ENCODE results near the gene CMTM5.

CMTM5 gene

DNA sequence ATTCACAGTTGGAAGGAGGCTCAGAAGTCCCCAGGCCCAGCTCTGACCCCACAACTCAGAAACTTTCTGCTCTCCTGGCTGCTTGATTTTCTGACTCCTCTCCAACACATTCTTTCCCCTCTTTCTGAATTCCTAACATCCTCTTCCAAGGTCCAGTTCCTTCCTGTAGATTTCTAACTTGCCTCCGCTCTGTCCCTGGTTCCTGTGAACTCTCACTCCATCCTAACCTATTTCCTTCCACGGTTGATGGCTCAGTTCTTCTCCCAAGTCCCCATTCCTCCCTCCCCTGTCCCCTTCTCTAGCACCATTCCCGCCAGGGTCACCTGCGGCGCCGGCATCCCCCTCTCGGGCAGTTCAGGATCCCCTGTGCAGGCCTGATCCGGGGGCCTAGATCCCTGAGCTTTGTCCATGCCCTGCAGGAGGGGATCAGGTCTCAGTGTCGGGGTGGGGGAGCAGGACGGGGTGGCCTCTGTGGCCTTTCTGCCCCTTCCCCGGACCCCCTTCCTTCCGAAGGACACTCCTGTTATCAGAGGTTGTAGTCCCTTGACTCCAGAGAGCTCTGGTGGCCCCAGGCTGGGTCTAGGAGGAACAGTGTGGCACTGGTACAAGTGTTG is 18.2 kb upstream of the CMTM5 start:
- no peak for DNase-seq

DNA sequence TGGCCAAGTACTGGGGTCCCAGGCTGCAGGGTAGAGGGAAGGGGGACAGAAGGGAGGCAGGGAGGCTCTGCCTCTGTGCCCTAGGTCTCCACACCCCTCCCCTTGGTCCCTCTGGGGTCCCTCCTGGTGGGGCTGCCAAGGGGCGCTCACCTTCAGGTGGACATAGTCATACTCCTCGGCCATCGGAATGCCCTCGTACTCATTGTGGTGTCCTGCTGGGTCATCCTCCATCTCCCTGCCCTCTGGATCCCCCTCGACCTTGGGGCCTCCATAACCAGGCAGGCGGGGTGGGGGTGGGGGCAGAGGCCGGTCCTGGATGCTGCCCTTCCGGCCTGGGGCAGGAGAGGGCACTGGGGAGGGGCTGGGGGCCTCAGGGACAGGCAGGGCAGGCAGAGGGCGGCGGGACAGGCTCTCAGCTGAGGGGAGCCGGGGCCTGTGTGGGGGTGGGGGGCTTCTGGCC is 17.6 kb upstream of the CMTM5 start:
- no peak for DNase-seq

DNA sequence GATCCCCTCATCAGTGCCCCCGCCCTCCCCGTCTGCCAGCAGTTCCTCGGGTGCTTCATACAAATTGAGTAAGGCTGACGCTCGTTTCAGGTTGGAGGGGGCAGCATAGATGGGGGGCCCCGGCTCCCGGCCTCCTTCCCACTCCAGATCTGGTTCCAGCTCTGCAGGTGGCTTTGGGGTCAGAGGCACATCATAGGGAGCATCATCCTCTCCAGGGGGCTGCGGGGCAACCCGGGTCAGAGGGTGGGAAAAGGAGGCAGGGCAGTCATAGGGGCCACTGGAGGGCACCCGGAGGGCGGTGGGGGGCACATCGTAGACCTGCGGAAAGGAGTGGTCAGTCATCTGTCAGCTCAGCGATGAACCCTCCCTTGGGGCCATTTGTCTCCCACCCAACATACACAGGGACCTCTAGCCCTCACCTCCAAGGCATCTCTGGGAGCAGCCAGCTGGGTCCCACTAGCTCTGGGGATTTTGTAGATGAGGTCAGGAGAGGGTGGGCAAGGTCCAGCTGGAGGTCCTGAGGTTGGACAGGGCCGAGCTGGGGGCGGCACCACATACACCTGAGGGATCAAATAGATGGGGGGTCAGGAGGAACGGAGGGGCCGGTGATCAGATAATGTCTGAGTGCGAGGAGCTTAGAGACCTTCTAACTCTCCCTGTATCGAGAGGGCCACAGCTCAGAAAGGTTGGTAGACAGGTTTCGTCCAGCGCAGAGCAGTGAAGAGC is 17.0 kb upstream of the CMTM5 start:
- DNase-seq, result no peak

DNA sequence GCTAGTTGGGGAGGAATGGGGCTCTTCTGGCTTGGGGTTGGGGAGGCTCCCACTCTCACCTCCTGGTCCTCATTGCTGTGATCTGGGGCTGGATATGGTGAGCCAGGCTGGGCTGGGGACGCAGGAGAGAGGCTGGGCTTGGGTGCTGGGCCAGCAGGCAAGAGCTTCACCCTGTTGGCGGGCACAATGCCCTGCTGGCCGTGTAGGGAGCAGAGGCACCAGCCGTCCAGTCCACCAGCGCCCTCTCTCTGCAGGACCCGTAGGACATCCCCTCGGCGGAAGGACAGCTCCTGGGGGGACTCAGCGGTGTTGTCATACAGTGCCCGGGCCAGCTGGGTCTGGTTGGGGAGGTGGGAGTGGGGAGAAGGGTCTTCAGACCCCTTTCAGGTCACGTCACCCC is 16.4 kb upstream of the CMTM5 start:
- DNase-seq, result no peak

DNA sequence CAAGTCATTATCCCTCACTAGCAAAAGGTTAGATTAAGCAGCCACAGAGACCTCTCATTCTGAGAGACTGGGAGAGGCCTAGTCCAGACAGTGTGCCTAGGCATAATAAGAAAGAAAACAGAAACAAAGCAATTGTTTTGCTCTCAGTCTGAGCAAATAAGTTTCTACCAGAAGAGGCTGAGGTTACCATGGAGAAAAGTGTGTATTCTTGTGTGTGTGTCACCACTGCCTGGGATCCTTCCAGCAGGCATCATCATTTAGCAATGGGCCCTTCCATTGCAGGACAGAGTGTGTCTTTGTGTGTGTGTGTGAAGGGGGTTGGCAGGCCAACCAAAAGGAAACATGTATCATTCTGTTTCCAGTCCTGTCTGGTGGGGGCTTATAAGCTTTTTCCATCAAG is 15.5 kb upstream of the CMTM5 start:
- no peak for DNase-seq

DNA sequence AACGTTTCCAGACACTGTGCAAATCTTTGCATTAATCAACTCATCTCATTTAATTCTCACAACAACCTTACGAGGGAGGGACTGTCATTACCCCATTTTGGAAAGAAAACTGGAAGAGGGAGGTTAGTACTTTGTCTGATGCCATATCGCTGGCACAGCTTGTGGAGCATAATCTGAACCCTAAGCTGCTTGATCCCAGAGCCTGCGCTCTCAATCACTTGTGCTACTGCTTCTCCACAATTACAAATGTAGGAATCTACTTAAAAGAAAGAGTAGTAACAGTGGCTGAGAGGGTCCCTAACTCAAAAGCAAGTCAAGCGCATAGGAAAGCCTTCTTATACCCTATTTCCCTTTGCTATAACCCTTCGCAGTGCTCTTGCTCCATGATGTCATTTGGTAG is 15.1 kb upstream of the CMTM5 start:
- no peak for DNase-seq

DNA sequence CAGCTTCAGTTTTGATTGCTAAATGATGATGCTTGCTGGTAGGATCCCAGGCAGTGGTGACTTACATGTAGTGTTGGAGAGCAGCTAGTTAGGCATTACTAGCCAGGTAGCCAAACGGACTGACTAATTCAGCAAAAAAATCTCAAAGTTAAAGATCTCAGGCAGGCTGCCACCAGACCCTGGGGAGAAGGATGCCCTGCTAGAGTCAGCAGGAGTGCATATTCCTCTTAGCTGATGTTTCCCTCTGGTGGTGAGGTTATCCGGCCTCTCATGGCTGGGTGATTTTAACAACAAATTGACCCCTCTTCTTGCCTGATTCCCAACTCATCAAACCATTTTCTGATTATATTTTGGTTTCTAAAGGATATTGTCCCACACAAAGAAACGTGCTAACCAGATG is 14.6 kb upstream of the CMTM5 start:
- no peak for DNase-seq

DNA sequence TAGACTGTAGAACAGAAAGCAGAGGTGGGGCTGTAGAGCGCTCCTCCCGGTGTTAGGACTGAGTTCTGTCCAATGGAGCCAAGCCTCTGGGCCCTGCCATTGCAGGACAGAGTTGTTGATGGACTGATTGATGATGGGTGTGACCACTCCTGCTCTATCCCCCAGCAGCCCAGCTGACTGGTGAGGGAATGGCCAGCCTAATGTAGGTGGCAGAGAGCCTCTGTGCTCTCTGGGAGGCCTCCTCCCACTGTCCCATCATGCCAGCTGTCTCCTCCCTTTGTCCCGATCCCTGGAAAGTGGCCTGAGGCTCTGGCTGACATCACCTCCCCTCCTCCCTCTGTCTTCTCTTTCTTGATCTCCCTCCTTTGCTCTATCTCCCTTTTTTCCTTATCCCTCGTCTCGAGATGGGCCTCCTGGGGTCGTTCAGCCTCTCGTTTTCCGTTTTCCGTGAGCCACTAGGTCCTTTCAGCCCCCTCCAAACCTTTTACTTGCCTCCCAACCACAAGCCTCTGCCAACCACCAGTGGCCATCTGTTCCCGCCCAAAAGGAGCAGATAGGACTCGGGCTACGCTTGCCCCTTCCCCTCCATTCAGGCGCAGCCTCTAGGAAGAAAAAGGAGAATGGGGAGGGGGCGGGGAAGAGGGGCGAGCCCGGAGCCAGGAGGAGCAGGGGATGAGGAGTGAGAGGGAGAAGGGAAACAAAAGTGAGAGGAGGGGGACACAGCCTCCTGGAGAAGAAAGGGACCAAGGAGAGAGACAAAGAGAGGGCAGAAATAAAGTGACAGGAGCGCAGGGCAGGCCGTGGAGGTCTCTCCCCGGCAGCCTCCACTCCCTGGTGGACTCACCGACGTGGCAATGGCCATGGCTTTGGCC is 12.4 kb upstream of the CMTM5 start:
- no peak for DNase-seq

DNA sequence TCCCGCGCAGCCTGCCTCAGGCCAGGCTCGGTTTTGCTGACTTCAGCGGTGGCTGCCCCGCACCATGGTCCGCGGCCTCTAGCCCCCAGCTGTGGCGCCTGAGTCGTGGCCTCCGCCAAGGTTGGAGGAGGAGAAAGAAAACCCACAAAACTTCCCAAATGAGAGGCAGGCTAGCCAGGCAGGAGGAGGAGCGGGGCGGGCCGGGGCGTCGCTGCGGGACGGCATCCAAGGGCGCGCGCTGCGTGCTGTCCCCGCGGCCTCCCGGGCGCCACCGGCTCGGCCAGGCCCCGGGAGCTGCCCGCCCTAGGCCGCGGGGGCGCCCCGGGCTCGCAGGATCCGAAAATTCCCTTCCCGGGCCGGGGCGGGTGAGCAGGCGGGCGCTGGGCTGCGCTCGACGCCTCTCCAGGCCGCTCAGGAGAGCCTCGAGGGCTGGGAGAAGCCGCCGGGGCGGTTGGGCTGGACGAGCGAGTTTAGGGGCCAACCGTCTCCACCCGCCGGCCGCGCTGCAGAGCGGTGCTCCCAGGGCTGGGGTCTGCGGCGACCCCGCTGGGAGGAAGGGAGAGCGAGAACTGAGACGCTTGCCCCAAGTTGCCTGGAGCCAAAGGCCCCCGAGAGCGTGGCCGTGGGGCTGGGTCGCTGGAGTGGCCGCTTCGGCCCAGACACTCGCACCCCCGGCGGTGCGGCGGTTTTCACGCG is 11.7 kb upstream of the CMTM5 start, which contains the start of gene EFS:
TSS of gene EFS (minus strand) at position 137 of the 696 bp plus-strand sequence. CDS start 147 bp downstream, outside the sequence.
- no peak for DNase-seq

DNA sequence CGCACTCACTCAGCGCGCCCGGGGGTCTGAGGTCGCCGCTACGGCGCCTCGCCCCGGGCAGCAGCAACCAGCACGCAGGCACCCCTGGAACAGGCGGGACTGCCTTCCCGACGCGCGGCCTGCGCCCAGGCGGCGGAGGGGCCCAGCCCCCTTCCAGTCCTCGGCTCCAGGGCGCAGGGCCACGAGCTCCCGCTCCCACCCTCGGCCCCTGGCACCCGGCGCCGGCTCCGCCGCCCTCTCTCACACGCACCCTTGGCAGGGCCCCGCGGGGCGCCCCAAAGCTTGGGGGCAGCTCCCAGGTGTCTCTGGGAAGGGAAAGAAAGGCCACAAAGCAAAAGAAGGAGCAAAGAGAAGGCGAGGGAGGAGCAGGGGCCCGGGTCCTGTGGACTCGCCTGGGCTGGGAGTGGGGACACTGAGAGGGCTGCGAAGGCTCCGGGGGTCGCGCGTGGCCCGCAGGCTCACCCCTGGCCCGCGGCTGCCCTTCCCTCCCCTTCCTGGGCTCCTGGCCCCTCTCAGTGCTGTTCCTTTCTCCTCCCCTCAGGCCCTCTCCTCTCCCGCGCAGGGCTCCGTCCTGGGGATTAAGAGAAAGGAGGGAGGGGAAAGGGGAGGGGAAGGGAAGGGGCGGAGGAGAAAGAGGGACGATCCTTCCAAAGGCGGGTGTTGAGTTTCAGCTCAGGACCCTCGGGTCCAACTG is 11.0 kb upstream of the CMTM5 start:
- no peak for DNase-seq

DNA sequence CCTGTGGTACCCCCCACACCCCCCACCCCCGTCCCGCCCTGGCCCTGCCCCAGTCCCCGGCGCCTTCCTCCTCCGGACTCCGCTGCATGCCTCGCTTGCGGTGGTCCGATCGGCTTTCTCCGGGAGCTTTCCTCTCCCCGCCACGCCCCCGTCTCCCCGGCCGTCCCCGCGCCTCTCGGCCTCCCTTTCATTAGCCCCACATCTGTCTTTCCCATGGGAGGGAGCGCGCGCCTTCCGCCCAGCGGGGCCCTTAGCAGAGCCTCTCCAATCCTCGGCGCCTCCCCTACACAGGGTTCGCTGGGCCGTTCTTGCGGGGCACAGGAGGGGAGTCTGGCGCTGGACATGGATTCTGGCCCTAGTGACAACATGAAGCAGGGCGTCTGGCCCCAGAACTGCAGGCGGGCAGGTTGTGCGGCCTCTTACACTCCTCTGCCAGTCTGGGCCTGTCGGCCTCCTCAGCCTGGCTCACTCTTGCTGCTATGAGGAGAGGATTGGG is 10.4 kb upstream of the CMTM5 start:
- DNase-seq, result no peak

DNA sequence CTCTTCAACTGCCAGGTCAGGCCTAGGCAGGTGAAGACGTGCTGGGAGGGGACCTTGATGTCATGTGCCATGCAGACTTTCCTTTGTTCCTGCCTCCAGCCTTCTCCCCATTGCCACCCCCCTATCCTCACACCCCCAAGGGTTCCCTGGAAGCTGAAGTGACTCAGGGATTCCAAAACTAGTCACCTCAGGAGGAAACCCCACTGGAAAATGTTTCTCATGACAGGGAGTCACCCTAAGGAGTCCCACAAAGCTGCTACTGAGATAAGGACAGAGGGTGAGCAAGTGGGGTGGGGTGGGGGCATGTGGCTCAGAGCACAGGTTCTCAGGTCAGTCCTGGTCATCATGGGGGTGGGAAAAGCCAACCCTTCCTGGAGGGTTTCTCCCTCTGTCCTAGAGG is 6.6 kb upstream of the CMTM5 start:
- no peak for DNase-seq

DNA sequence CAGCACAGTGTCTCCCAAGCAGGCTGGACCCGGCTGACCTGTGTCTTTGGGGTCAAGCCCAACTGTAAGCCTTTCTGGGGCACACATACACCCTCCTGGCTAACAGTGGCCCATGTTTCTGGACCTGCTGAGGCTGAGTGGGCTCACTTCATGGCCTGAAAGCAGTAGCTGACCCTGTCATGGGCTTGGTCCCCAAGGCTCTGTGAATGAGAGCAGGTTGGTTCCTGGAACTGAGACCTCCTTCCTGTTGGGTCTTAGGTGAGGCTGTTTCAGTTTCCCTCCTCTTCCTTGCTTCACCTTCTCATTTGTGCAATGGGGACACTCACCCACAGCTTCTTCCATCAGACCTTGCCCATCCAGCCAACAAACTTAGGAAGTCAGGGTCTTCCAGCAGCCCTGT is 5.0 kb upstream of the CMTM5 start:
- no peak for DNase-seq

DNA sequence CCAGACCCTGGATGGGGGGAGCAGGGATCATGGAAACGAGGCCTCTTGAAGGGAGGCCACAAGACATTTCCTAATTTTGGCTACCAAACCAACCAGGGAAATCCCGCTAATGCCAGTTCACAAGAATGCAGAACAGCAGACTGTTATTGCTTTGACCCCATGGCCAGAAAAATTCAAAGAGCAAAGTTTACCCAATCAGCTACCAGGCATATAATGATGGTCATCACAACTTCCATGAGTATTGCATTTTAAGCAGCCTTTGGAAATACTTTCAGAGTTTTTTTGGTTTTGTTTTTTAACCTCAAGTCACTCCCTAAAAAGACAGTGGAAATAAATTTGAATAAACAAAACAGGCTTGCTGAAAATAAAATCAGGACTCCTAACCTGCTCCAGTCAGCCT is 4.3 kb upstream of the CMTM5 start, which contains the start of gene IL25:
TSS of gene IL25 (plus strand) at position 301 of the 400 bp plus-strand sequence.
- DNase-seq, result no peak

DNA sequence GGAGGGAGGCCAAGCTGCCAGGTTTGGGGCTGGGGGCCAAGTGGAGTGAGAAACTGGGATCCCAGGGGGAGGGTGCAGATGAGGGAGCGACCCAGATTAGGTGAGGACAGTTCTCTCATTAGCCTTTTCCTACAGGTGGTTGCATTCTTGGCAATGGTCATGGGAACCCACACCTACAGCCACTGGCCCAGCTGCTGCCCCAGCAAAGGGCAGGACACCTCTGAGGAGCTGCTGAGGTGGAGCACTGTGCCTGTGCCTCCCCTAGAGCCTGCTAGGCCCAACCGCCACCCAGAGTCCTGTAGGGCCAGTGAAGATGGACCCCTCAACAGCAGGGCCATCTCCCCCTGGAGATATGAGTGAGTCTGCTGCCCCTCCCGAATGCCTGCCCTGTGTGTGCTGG is 3.8 kb upstream of the CMTM5 start:
- DNase-seq, result no peak

DNA sequence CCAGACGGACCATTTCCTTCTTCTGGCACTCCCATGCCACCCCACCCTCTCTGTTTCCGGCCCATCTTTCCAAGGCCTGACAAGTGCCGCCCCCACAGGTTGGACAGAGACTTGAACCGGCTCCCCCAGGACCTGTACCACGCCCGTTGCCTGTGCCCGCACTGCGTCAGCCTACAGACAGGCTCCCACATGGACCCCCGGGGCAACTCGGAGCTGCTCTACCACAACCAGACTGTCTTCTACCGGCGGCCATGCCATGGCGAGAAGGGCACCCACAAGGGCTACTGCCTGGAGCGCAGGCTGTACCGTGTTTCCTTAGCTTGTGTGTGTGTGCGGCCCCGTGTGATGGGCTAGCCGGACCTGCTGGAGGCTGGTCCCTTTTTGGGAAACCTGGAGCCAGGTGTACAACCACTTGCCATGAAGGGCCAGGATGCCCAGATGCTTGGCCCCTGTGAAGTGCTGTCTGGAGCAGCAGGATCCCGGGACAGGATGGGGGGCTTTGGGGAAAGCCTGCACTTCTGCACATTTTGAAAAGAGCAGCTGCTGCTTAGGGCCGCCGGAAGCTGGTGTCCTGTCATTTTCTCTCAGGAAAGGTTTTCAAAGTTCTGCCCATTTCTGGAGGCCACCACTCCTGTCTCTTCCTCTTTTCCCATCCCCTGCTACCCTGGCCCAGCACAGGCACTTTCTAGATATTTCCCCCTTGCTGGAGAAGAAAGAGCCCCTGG is 1.2 kb upstream of the CMTM5 start:
- no peak for DNase-seq

DNA sequence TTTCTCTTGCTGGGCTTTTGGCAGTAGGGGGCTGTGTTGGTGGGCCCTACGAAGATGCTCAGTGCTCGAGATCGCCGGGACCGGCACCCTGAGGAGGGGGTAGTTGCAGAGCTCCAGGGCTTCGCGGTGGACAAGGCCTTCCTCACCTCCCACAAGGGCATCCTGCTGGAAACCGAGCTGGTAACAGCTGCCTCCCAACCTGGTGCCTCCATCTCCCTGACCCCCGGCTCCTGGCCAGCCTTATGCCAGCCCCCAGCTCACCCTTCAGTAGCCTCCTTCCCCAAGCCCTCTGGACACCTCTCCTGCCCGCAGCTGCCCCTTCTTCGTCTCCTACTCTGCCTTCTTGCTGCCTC is 328 bp downstream of the CMTM5 start:
- no peak for DNase-seq

DNA sequence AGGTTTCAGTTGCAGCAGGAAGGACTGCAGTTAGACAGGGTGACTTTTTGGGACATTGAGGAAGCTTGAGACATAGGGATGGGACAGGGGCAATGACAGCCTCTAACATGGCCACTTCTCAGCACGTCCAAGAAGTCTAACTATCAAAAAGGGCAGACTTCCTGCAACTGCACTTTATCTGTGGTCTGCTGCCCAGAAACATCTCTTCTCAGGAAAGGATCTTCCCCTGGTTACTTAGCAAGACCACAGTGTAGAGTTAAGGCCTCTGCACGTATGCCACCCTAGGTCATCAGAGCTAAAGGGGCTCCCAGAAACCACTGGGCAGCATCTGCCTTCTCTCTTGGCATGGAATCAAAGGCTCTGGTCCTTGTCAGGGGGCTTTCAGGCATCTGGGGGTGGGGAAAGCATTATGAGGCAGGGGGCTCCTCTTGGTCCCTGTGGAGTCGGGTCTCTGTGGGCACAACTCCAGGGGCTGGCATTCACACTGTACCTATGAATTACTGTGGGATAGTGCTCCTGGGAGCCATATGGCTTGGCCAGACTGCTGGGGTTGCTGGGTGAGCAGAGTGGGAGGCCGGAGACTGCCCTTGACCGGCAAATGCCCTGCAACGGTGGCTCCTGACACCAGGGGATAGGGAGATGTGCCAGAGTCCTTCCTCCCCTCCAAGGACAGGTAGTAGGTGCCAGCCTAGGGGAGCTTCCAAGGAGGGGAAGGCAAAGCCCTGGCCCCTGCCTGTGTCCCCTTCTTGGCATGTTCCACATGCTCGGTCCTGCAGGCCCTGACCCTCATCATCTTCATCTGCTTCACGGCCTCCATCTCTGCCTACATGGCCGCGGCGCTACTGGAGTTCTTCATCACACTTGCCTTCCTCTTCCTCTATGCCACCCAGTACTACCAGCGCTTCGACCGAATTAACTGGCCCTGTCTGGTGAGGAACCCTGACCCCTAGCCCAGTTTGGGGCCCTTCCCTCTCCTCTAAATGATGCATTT is 1.0 kb downstream of the CMTM5 start:
- no peak for DNase-seq

DNA sequence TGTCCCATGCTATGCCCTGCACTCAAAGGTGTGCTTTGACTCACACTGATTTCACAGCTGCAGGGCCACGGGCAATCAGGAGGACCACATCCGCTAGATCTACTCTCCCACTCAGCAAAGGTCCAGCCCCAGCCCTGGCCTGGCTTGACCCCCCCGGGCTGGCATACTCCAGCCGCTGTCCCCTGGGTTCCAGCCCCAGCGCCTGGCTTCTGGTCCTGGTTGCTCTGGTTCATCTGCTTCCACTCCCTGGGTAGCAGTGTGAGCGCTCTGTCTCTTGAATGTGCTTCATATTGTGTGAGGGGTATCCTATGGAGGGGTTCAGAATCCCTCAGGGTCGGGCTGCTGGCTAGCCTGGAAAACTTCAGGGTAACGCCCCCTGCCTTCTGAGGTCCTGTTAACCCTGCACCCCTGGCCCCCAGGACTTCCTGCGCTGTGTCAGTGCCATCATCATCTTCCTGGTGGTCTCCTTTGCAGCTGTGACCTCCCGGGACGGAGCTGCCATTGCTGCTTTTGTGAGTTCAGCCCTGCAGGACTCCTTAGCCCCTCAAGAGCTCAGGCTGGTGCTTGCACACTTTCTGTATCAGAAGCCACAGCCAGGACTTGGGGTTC is 1.9 kb downstream of the CMTM5 start:
- DNase-seq, result no peak

Data from activated CD4-positive, alpha-beta T cell treated with anti-CD3 and anti-CD28 coated beads, Interleukin-2, amount 50 U/mL, for 48 hours (primary cell).